ENCODE measurements around the gene PTPRN2.

Gene PTPRN2

GRCh38 chr7:157690058-157690832 is 897.4 kb downstream of the PTPRN2 start:
- TF ChIP-seq, protein P1, sequence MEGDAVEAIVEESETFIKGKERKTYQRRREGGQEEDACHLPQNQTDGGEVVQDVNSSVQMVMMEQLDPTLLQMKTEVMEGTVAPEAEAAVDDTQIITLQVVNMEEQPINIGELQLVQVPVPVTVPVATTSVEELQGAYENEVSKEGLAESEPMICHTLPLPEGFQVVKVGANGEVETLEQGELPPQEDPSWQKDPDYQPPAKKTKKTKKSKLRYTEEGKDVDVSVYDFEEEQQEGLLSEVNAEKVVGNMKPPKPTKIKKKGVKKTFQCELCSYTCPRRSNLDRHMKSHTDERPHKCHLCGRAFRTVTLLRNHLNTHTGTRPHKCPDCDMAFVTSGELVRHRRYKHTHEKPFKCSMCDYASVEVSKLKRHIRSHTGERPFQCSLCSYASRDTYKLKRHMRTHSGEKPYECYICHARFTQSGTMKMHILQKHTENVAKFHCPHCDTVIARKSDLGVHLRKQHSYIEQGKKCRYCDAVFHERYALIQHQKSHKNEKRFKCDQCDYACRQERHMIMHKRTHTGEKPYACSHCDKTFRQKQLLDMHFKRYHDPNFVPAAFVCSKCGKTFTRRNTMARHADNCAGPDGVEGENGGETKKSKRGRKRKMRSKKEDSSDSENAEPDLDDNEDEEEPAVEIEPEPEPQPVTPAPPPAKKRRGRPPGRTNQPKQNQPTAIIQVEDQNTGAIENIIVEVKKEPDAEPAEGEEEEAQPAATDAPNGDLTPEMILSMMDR (IDR thresholded peaks at IDR 0.05; ENCODE audit: low read depth, low read length, missing control alignments): no peak
- no peak for DNase-seq (ENCODE audit: low read depth)
- H3K4me3 ChIP-seq (ENCODE audit: low read depth, low read length): no peak overlapping the region

DNA sequence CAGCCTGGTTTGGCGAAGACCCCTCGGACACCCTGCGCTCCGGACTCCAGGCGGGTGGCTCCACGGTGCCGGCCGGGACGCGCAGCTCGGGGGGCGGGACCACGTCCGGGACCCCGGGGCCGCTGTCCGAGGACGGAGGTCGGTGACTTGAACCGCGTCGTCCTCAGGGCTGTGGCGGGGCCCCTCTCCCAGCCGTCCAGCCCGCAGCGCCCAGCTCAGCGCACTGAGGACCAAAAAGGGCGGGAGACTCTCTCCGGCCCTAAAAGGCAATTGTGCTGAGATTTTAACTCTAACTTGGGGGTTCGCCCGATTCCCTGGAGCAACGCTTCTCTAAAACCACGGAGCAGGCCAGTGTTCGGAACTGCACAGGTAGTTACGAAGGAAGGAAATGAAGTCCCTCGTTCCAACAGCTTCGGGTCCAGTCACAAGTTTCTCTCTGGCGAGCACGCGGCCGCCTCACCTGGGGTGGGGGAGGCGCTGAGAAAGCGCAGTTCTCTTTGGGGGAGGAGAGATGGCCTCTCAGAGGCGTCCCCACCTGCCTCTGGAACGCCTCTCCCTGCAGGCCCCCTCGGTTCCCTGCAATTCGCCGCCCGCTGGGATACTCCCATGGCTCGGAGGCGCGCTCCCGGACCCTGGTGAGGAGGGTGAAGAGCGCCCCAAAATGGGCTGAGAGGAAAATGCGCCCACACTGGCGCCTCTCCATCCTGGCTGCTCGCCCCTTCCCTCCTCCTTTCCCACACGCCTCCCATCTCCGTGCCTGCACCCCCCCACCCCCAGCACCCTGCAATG is 898.2 kb downstream of the PTPRN2 start:
- TF ChIP-seq, protein P1 (IDR thresholded peaks at IDR 0.05; ENCODE audit: low read depth, low read length, missing control alignments): no peak
- H3K4me3 ChIP-seq (ENCODE audit: low read depth, low read length): no peak overlapping the region
- no peak for DNase-seq (ENCODE audit: low read depth)

DNA sequence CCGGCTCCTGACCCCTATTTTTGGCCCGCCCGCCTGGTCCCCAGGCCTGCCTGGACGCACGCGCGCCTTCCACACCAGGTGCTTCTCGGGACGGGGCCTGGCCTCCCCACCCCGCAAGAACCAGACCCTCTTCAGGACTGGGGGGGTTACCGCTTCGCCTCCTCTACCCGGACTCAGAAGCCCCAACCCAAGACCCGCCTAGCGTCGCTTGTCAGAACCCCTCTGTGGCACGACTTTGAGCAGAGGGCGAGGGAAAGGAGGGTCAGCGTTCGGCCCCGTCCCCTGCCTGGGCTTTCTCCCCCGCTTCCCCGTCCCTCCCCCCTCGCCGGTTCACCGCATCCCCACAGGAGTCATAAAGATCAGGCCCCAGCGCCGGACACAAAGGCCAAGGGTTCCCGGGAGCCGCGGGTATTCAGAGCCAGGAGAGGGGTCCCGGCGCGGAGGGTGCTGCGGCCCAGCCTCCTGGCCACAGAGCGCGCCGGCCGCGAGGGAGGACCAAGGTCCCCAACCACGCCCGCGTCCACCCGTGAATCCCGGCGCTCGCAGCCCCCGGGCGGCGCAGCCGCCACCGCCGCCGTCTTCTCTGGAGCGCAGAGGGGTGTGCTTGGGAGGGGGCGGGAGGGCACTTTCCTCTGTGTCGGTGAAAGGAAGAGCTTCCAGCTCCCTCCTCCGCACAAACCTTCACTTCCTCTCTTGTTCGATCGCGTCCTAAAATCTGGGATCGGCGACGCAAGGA is 898.9 kb downstream of the PTPRN2 start:
- no peak for DNase-seq (ENCODE audit: low read depth)
- H3K4me3 ChIP-seq (ENCODE audit: low read depth, low read length): no peak overlapping the region
- TF ChIP-seq, protein P1 (IDR thresholded peaks at IDR 0.05; ENCODE audit: low read depth, low read length, missing control alignments): no peak

- no peak overlapping the region for H3K4me3 ChIP-seq (ENCODE audit: low read depth, low read length)
- no peak for DNase-seq (ENCODE audit: low read depth)
- TF ChIP-seq, protein P1 (IDR thresholded peaks at IDR 0.05; ENCODE audit: low read depth, low read length, missing control alignments): no peak
Observed at GRCh38 chr7:157687845-157688532, 899.6 kb downstream of the PTPRN2 start.

DNA sequence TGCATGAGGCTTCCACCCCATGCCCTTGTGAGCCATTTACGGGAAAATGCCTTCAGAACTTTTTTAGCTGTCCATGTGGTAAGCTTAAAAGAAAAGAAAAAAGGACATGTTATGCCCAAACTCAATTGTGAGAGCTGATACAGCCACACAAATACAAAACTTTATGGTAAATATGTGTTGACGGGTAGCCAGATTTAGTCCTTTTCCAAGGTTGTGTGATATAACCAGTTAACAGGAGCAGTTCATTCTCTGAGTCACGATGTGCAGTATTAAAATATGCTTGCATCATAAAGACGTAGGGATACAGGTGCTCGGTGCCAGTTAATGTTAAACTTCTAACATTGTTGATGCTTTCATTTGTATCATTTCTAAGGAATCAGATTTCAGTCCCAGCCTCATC is 900.5 kb downstream of the PTPRN2 start:
- no peak overlapping the region for H3K4me3 ChIP-seq (ENCODE audit: low read depth, low read length)
- DNase-seq (ENCODE audit: low read depth): no peak
- TF ChIP-seq, protein P1 (IDR thresholded peaks at IDR 0.05; ENCODE audit: low read depth, low read length, missing control alignments): no peak

GRCh38 chr7:157686285-157686894 is 901.2 kb downstream of the PTPRN2 start:
- H3K4me3 ChIP-seq (ENCODE audit: low read depth, low read length): no peak overlapping the region
- no peak for DNase-seq (ENCODE audit: low read depth)
- TF ChIP-seq, protein P1 (IDR thresholded peaks at IDR 0.05; ENCODE audit: low read depth, low read length, missing control alignments): no peak
